ENCODE data around the gene HS3ST3A1. TPM values are rescaled to one million over a fixed set of nuclear protein-coding genes. Genes with fewer than 3 reads are reported as not detected.
A peak's percentile ranks its signal among the peaks of the same experiment; 100 is the strongest.

The HS3ST3A1 gene
- polyA plus RNA-seq, 1 experiment: 6.6 TPM

DNA sequence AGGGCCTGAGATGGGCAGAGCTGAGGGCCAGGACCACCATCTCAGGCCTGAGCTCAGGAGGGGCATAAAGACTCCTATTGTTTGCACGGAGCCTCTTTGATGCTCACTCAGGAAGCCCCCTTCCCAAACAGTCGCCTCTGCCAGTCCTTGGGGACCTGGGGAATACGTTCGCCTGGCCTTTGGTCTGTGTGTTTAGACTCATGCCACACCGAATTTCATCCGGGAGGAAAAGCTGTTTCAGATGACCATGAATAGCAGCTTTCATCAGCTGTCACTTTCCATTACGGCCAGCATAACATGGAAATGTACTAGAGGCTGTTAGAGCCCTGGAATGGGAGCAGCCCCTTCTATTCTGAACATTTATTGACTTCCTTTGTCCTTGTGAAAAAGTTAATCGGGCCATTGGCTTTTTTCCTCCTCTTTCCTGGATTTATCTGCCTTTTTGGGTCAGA is 139.0 kb downstream of the HS3ST3A1 start:
- H3K27me3 ChIP-seq (ENCODE audit: control insufficient read depth, insufficient read depth, low read length): no peaks in the 10 kb centered on the region
- no peak overlapping the region for H3K4me3 ChIP-seq (ENCODE audit: low read depth, low read length)
- no peaks in the 10 kb centered on the region for H3K9me3 ChIP-seq (ENCODE audit: control insufficient read depth, insufficient read depth, low read length)
- CTCF ChIA-PET: interaction anchor here (1.0 to 1.7 kb wide), 2 partner anchors 125 to 132 kb away, joined by 4 to 6 read pairs; no protein-coding TSS in a partner anchor
- DNase-seq (ENCODE audit: low read depth, low spot score): no peak
- TF ChIP-seq CTCF (IDR thresholded peaks at IDR 0.05; ENCODE audit: low read depth, low read length): no peak
- POLR2A ChIA-PET: no interaction called here
- peak overlapping the region; percentile 12 for H3K27ac ChIP-seq (ENCODE audit: low read depth, low read length)

GRCh38 chr17:13462146-13462545 is 139.6 kb downstream of the HS3ST3A1 start:
- Histone ChIP-seq H3K27me3 (ENCODE audit: control insufficient read depth, insufficient read depth, low read length) (no peaks in the 10 kb centered on the region), H3K27ac (ENCODE audit: low read depth, low read length) (no peak overlapping the region), H3K4me3 (ENCODE audit: low read depth, low read length) (no peak overlapping the region), H3K9me3 (ENCODE audit: control insufficient read depth, insufficient read depth, low read length) (no peaks in the 10 kb centered on the region)
- TF ChIP-seq CTCF (IDR thresholded peaks at IDR 0.05; ENCODE audit: low read depth, low read length): no peak
- ChIA-PET POLR2A (no interaction called here), CTCF (interaction anchor here (1.0 to 1.7 kb wide), 2 partner anchors 124 to 132 kb away, joined by 4 to 6 read pairs; no protein-coding TSS in a partner anchor)
- peak; percentile 55 for DNase-seq (ENCODE audit: low read depth, low spot score)

- no peak for DNase-seq (ENCODE audit: low read depth, low spot score)
- CTCF ChIA-PET: interaction anchor here (1.2 kb wide), 1 partner anchor 27 kb away, joined by 3 read pairs; no protein-coding TSS in a partner anchor
- Histone ChIP-seq H3K9me3 (ENCODE audit: control insufficient read depth, insufficient read depth, low read length) (no peaks in the 10 kb centered on the region), H3K4me3 (ENCODE audit: low read depth, low read length) (no peak overlapping the region), H3K27ac (ENCODE audit: low read depth, low read length) (no peak overlapping the region), H3K27me3 (ENCODE audit: control insufficient read depth, insufficient read depth, low read length) (no peaks in the 10 kb centered on the region)
- POLR2A ChIA-PET: no interaction called here
- TF ChIP-seq CTCF (IDR thresholded peaks at IDR 0.05; ENCODE audit: low read depth, low read length): no peak
Measured at GRCh38 chr17:13460261-13461000, 141.3 kb downstream of the HS3ST3A1 start.

- Histone ChIP-seq H3K27ac (ENCODE audit: low read depth, low read length) (no peak overlapping the region), H3K27me3 (ENCODE audit: control insufficient read depth, insufficient read depth, low read length) (no peaks in the 10 kb centered on the region), H3K4me3 (ENCODE audit: low read depth, low read length) (no peak overlapping the region), H3K9me3 (ENCODE audit: control insufficient read depth, insufficient read depth, low read length) (no peaks in the 10 kb centered on the region)
- no peak for DNase-seq (ENCODE audit: low read depth, low spot score)
- CTCF ChIA-PET: interaction anchor here (1.1 kb wide), 1 partner anchor 1756 kb away, joined by 3 read pairs; no protein-coding TSS in a partner anchor
- TF ChIP-seq CTCF (IDR thresholded peaks at IDR 0.05; ENCODE audit: low read depth, low read length): no peak
- POLR2A ChIA-PET: no interaction called here
Measured at GRCh38 chr17:13457783-13458182, 143.9 kb downstream of the HS3ST3A1 start.

Small RNA genes within 50 kb of the gene (small RNA-seq; reads per million reads assigned to genes)
- gene MIR548H3 (ENCODE audit: insufficient read length, low read depth): not detected
